GM19467 (cell line): Measurements from ENCODE around the gene CCDC57.

Experiments used
- ATAC-seq: cut with Tn5 transposase; IDR thresholded peaks from one replicate; pipeline ENCODE4 v1.9.1; 2021; ENCODE audit warnings: mild to moderate bottlenecking, moderate library complexity; ENCODE audit not compliant: unreplicated experiment

The CCDC57 gene

DNA sequence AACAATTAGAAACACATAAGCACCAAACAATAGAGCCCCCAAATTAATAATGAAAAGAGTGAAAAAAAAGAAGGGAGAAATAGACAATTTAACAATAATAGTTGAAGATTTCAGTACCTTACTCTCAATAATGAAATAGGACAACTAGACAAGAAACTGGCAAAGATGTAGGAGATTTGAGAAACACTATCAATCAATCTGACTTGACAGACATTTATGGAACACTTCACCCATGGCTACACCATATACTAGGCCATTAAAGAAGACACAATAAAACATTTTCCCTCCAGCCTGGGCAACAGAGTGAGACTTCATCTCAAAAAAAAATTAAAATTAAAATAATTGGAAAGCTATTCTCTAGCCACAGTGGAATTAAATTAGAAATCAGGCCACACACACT is 142.0 kb downstream of the CCDC57 start:
- ATAC-seq = no peak

DNA sequence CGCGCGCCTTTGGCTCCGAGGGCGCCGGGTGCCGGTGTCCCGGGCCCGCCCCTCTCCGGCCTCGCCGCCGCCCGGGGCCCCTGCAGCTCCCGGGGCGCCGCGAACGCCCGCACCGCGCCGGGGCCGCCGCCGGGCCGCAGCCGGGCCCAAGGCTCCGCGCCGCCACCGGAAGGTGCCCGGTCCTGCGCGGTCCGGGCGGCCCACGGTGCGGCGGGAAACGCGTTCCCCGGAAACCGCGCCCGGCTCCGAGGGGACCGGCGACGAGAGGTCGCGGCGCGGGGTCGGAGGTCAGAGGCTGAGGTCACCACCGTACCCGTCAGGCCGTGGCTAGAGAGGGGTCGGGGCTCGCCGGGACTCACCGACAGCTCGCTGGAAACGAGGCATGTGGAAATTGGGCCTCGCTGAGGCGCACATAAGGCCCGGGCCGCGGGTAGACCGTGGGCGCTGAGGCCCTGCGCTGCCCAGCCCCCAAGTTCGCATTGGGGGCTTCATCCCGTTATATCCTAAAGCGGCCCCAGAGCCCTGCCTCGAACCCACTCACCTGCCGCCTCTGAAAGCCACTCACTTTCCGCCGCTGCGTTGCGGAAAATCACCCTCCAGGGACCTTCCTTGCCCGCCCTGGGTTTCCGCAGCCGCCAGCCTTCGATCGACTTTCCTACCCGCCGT is 146.9 kb downstream of the CCDC57 start, which contains the start of gene DUS1L:
Gene DUS1L (minus strand): TSS at position 167 of the 666 bp plus-strand sequence. CDS start 745 bp downstream, outside the sequence.
- ATAC-seq = peak; percentile 51

DNA sequence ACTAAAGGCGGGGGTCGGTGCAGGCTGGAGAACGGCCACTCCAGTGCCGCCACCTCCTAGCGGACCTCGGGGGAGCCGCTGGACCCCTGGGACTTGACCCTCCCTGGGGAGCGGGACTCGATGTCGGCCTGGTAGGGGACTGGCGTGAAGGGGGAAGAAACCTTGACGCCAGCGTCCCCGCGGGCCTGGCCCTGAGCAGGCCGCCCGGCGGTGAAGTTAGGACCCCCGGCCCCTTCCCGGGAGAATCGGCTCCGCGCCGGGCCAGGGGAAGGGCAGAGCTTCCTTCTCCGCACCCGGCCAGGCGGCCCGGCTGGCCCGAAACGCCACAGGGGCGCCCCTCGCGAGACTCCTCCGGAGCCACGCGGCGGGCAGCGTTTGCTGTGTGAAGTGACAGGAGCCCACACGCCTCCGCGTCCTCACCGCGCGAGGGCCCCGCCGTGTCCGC is 147.4 kb downstream of the CCDC57 start:
- peak; percentile 17 for ATAC-seq

DNA sequence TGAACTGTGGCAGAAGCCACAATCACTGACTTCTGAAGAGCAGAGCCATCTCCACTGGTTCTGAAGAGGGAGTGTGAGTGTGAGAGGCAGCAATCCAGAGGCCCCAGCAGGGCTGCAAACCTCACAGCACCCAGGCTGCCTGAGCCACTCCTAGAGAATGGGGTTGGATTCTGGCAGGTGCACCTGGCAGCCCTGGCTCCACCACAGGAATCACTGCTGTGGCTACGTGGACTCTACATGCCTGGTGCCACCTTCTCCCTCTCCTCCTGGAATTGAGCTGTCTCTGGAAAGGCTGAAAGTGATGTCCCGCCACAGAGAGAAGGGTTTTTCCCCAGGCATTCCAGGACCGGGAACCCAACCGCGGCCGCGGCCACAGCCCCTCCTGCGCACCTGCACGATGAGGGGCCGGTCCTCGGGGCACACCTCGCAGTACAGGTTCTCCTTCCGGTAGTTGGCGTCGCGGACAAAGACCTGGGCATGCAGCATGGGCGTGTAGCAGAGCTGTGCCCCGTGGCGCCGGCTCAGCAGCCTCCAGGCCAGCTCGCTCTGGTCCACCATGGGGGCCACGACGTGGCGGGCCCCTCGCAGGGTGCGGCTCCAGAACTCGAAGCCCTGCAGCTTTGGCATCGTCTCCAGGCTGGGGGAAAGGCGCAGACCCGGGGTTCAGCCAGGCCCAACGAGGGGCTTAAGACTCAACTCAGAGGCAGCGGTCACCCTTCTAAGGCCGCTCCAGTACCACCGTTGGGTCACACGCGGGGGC is 148.0 kb downstream of the CCDC57 start:
- no peak for ATAC-seq

DNA sequence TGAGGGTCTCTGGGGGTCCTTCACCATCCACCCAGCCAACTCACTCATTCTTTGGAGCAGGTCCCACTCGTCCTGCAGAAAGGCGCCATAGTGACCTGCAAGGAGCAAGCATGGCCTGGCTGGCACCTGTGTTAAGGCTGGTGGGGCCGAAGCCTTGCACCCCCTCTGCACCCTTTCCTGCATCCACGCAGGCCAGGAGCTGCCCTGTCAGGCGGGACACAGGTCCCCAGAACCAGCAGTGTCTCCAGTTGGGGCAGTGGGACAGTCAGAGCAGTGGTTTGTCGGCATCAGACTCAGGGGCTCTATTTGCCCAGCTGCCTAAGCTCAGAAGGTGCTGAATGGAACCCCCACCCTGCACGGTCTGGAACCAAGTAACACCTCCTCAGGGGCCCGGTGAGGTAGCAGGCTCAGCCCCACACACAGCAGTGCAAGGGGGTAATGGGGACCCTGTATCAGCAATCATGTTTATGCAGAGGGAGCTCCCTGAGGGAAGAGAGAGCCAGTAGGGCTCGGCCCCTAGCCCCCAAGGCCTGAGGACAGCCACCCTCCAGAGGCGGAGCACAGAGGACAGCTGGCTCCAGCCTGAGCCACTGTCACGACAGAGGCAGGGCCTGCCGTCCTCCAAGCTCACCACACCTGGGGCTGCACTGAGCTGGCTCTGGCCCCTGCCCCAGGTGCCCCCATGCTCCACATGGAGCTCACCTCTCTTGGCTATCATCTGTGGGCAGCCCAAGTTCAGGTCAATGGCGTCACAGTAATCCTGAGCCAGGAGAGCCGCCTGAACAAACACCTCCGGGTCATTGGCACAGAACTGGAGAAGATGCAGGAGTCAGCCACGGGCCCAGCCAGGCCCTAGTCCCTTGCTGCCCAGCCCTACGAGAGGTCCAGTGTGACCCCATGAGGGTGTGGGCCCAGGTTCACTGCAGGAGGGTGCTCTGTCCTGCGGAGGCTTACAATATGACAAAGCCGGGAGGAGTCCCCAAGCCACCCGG is 148.9 kb downstream of the CCDC57 start:
- no peak for ATAC-seq

DNA sequence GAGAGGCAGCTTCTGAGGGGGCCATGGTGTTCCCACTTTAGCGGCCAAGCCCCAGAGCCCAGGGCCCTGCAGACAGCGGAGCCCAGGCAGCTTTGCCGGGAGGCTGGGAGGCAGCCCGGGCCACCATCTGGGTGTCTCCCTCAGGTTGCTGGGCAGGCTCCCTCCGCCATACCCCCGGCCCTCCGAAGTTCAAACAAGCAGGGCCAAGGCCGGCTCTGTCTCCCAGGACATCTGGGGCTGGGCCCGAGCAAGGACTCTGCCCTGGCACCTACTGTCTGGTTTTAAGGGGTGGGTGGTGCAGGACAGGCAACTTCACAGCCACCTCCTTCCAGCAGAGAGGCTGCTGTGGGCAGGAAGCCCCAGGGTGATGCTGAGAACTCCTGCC is 149.7 kb downstream of the CCDC57 start:
- no peak for ATAC-seq

DNA sequence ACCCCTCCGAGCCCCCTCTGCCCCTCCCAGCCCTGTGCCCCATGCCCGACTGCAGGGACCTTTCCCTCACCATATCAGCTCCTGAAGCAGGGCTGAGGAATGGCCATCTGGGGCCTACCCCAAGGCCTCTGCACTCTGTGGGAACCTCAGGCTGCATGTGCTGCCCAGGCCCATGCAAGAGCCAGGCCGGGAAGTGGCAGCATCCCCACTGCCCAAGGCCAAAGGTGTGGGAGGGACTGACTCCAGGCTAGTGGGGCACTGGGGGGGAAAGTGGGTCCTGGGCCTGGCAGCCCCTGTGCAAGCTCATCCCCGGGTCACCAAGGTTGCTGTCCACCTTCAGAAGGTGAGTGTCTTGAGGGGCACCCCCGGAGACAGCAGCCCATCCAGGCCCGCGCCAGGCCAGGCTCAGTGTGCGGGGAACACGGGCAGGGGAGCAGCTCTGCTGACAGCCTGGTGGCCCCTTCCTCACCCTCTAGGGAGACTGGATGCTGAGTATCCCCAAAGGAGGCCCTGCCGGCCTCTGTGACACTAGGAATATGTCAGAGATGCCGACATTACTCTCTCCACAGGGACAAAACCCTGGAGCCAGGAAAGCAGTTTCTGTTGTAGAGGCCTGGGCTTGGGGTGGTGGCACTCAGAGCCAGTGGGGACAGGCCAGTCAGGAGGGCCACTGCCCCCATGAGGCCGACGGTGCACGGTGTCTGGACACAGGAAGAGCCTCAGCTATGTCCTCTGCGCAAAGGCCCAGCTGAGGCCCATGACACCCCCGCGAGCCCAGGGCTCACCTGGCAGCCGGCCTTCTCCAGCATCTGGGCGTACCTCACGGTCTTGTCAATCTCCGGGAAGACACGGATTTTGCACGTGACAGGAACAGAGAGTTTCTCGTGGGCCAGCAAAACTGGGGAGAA is 150.3 kb downstream of the CCDC57 start:
- ATAC-seq = no peak

DNA sequence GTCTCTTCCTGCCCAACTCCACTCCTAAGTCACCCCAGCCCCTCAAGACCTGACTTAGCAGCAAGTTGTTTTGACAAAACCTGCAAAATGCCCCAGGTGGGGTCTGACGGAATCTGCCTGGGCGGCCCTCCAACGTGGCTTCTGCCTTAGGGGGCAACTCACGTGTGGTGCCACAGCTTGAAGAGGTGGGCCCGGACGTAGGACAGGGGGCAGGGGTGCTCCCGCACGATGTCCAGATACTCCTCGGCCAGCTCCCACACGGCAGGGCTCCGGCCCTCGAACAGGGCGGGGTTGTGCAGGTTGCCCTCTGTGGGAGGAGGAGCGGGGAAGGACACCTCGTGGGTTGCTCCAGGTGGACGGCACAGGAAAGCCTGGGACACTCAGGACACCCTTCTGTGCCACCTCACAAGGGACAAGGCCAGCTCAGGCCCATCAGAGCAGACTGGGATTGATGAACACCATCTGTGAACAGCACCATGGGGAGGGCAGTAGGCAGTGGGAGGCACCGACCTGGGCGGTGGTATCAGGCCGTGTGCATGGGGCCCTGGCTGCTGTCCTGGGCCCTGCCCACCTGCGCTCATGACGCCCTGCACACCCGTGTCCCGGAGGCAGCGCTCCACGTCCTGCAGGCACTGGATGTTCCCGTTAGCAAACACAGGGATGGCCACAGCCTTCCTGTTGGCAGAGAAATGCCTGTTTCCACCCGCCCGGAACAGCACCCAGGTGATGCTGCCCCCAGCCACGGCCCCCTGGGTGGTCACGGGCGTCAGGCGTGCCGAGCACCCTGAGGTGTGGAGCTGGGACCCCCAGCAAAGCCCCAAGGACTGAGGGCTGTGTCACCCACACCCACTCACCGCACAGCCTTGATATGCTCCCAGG is 151.4 kb downstream of the CCDC57 start:
- ATAC-seq = no peak

DNA sequence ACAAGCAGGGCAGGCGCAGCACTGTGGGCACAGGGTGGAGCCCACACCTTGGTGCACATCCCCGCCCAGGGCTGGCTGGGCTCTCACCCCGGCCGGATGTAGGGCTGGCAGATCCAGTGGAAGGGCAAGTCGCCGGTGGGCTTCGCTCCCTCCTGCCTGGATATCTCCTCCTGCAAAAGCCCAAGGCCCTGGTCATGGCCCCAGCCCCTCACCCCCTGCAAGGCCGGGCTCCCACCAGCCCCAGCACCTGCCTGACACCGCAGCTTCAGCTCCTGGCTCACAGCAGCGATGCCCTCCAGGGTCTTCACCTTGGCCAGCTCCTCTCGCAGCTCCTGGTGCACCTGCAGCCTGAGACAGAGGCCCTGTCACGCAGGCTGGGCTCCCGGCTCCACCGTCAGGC is 152.0 kb downstream of the CCDC57 start:
- ATAC-seq = no peak

DNA sequence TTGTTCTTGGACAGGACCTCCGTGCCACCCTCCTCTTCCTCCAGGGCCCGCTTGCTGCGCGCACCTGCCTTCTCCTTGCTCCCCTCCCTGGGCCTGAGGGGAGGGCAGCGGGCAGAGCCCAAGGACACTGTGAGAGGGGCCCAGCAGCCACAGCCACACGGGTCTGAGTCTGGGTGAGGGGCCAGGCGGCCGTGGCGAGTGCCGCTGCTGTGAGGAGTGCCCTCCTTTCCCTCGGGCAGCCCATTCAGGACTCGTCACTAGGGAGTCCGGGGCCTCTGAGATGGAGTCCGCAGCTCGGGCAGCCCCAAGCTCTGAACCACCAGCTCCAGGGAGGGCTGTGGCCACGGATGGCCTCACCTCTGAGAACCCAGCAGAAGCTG is 152.7 kb downstream of the CCDC57 start:
- ATAC-seq = no peak

DNA sequence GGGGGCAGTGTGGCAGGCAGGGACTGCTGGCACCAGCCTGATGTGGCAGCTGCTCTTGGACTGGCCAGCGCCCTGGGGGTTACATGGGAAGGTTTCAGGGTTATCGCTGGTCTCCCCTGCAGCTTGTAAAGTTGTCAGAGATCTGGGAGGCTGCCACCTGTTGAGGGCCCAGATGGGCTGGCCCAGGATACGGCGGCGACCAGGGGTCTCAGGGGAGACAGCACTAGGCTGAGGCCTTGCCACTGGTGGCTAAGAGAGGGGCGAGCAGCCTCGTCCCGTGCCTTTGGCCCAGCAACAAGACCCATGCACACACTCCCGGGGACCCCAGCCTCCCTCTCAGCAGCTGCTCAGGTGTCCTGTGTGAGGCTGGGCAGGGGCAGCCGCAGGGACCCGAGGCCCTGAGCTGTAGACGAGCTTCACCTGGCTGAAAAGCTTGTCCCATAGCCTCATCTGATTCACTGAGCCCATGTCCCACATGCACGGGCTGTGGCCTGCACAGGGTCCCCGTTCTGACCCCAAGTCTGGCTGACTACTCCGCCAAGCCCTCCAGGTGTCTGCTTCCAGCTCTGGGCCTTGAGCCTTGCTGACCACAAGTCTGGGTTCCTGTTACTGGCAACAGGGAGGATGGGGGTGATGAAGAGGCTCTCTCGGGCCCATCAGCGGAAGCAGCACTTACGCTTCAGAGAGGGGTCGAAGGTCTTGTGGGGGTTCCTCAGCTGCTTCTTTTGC is 153.2 kb downstream of the CCDC57 start:
- no peak for ATAC-seq

DNA sequence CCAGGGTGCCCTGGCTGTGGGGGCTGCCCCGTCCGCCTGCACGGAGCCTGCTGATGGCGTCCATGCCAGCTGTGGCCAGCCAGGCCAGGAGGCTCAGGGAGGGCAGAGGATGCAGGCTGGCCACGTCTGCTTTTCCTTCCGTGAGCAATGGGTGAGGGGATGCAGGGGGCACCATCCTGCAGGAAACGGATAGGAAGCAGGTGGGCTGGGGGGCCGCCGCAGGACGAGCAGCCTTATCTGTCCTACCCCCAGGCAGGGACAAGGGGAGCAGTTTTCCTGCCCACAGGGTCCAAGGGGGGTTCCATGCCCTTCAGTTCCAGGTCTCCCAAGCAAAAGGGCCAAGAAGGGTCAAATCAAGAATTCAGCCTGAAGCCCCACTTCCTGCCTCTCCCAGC is 153.8 kb downstream of the CCDC57 start:
- ATAC-seq = no peak

DNA sequence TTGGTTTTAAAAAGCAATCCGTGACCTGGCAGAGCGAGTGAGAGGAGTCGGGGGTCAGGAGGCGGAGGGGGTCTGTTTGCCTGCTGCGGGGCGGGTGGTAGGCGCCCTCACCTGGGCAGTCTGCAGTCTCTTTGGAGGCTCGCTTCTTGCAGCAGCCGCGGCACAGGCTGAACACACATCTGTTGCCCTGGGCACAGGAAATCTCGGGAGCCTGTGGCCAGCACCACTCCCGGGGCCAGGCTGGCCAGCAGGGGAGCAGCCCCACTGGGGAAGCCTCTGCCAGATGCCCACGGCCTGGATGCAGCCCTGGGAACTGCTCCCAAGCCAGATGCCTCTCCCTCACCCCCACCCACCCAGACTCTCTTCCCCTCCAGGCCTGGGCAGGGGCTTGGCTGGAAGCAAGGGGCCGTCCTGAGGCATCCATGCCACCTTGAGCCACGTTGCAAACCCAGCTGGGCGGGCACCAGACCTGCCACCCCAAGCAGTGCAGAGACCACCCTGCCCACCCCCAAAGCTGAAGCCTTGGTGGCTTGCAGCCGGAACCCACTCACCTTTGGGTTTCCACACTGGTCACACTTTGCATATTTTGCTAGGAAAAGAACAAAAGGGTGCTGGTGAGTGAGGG is 154.3 kb downstream of the CCDC57 start:
- no peak for ATAC-seq

DNA sequence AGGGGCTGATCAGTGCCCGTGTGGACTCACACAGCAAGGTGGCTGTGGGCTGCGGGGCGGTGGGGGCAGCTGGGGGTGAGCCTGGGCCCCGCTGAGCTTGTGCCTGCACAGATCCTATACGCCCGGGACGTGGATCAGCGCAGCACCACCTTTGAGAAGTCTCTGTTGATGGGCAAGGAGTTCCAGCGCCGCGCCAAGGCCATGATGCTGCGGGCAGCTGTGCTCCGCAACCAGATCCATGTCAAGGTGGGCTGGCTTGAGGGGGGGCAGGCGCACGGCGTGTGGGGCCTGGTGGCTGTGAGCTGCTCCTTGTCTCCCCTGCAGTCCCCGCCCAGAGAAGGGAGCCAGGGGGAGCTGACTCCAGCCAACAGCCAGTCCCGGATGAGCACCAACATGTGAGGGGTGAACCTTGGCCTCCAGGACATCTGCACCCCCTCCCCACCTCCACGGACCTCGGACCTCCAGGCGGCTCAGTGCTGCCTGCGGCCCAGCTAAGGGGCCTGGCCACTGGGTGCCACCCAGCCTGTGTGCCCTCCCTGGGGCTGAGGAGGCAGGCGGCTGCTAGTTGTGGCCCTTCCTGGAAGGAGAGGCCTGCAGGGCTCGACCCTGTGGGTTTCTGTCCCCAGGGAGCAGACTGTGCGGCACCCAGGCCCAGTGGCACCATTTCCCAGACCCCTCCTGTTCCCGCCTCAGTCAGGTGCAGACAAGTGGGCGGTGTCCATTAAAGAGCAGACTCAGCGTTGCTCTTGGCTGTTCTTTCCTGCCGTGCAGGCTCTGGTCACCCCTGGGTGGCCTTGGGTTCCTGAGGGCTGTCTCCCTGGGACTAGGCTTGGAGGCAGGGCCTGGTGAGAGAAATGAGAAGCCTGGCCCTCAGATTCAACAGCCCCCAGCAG is 155.7 kb downstream of the CCDC57 start:
- no peak for ATAC-seq

DNA sequence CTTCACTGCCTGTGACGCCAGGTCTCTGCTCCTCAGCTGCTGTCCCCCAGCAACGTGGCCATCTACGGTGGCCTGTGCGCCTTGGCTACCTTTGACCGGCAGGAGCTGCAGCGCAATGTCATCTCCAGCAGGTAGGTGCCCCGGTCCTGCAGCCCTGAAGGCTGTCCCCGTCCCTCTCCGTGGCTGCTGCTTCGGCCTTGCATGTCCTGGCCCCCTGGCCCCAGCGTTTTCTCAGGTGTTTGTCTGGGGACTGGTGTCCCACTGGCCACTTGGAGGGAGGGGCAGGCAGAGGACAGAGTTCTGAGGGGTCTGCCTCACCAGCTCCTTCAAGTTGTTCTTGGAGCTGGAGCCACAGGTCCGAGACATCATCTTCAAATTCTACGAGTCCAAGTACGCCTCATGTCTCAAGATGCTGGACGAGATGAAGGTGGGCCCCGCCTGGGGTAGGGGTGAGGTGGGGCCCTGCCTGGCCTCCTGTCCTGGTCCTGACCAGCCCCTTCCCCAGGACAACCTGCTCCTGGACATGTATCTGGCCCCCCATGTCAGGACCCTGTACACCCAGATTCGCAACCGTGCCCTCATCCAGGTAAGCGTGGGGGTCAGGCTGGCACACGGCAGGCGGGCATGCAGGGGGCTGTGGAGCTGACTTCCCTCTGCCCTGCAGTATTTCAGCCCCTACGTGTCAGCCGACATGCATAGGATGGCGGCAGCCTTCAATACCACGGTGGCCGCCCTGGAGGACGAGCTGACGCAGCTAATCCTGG is 156.5 kb downstream of the CCDC57 start:
- ATAC-seq = no peak
